GM12873 (cell line): Measurements from ENCODE around the gene SHTN1.

Experiments
- TF ChIP-seq, protein P1 (sequence below): IDR thresholded peaks from 2 replicates; pipeline ENCODE4 v1.5.1; 2012; ENCODE audit warnings: low read depth, mild to moderate bottlenecking, moderate library complexity, low read length, control low read depth; ENCODE audit not compliant: insufficient read depth; ENCODE audit errors: missing control alignments

The SHTN1 gene

GRCh38 chr10:116972131-116972530 is 32.9 kb downstream of the SHTN1 start:
- TF ChIP-seq, protein P1, sequence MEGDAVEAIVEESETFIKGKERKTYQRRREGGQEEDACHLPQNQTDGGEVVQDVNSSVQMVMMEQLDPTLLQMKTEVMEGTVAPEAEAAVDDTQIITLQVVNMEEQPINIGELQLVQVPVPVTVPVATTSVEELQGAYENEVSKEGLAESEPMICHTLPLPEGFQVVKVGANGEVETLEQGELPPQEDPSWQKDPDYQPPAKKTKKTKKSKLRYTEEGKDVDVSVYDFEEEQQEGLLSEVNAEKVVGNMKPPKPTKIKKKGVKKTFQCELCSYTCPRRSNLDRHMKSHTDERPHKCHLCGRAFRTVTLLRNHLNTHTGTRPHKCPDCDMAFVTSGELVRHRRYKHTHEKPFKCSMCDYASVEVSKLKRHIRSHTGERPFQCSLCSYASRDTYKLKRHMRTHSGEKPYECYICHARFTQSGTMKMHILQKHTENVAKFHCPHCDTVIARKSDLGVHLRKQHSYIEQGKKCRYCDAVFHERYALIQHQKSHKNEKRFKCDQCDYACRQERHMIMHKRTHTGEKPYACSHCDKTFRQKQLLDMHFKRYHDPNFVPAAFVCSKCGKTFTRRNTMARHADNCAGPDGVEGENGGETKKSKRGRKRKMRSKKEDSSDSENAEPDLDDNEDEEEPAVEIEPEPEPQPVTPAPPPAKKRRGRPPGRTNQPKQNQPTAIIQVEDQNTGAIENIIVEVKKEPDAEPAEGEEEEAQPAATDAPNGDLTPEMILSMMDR, result no peak

- TF ChIP-seq, protein P1, result no peak
These were observed 34.9 kb downstream of the SHTN1 start for GRCh38 chr10:116970050-116970449.

DNA sequence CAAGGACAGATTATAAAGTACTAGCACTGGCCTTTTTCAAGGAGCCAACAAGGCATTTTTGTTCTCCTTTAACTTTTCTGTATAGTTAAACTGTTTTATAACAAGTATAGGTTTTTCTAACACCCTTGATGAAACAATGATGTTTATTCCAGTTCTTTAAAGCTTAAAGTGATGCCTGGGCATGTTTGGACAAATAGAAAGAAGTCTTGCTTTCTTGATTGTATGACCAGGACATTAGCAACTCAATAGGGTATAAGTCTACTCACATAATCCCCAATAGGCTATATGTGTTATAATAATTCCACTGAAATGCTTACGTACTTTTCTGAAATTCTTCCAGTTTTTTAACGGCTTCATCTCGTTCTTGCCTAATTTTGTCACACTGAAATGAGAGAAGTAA is 36.7 kb downstream of the SHTN1 start:
- TF ChIP-seq, protein P1, result no peak

DNA sequence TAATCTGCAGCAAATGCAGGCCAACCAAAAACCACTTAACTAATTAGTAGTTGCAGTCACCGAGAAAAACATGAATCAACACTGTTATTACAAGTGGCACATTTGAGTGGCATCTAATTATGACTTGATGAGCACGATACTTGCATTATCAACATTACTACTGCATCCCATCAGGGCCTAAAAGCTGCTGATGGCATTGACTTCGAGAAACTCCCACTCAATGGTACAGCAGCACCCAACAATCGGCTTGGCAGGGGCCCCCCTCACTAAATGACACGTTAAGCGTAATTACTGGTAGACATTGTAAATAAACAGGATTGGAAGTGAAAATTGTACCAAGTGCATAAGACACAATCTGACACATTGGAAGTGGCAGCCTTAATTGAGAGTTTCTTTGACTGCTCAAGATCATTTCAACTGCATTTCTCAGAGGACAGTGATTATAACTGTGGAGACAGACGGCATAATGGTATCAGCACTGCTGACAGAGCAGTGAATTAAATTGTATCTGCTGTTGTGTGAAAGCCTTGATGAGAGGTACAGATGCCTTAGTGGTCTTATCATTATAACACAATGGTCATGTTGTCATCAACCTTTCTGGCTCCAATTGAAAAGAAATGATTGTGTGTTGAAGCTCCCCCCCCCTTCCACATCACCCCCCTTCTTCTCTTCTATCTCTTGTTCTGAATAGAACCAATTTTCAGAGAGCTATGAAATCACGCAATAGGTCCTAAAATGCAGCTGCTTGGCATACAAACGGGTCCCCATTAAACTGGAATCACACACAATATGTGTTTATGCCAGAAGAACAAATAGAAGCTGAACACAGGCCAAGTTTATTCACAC is 43.4 kb downstream of the SHTN1 start:
- TF ChIP-seq, protein P1, result no peak

DNA sequence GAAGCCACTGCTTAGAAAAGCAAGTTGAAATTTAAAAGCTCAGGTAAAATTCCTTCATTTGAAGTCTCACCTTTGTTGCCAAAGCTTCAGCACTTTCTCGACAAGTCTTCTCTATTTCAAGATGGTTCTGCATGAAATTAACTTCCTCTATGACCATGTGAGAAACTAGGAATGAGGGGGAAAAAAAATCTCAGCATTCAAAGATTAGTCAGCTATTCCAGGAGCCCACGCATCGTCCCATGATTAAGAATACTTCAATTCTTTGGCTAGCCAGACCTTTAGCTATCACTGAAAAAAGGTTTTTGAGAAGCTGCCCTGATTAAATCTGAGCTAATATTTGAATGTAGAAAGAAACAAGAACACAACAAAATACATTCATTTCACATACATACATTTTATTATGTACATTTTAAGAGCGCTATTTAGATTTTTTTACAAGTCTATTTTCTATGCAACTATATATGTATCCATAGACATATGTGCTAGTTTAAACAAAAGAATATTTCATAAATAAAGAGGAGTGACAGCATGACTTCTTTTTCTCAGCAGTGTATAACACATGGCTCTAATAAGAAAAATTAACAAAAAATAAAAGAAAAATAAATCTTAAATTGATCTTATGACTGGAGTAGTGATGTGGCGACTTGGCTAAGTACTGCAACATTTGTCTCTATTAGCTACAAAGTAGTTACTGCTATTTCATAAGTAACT is 44.8 kb downstream of the SHTN1 start:
- TF ChIP-seq, protein P1, result no peak

GRCh38 chr10:116952729-116953128 is 52.3 kb downstream of the SHTN1 start:
- TF ChIP-seq, protein P1, result no peak

DNA sequence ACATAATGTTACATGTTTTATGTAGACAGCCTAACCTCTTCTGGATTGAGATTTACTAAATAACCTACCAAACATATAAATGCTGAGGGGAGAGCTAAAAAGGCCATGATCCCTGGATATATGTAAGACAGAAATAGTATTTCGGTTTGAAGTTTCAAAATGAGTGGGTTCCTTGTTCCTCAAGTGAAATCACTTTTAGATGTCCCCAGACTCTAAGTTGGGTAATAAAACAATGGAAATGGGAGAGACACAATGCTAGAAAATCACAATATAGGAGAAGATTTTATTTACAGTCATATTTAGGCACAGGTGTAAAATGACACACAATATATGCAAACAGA is 56.5 kb downstream of the SHTN1 start:
- TF ChIP-seq, protein P1, result no peak
